ENCODE results near the gene PSMD2. TPM values are rescaled to one million over a fixed set of nuclear protein-coding genes. Genes with fewer than 3 reads are reported as not detected.

Gene PSMD2
- polyA plus RNA-seq, 4 donors: 104 to 149 (median 122) TPM

DNA sequence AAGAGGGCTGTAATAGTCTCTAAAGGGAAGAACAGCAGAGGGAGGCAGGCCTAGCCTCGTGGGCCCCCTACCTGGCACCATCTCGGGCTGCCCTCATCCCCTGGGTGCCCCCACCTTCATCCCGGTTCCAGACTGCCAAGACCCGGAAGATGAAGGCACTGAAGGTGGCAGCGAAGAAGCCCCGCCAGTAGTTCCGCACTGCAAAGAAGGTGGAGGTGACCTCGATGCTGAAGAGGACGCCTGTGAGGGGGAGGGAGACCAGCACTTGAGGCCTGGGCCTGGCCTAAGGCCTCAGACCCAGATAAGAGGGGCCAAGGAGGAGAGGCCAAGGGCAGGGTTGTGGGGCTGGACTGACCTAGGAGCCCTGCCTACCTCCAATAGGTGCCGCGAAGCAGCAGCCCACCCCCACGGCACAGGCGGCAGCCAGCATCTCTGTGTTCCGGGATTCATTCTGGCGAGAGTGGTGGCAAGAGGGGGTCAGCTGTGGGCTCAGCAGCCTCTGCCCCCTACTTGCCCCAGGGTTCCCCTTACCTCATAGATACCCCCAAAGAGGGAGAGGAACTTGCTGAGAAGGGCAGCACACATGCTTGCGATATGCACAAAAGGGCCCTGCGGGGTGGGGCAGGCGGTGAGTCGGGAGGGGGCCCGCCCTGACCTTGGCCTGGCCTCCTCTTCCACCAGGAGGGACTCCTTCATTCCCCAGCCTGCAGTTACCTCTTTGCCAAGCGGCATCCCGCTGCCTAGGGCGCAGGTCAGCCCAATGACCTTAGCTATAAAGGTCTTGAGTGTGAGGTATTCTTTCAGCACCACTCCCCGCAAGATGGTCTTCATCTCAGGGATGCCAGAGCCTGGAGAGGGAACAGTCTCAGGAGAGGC, 58.4 kb downstream of the PSMD2 start:
- FAIRE-seq: no peak
- WGBS, 3 donors: 93 to 94% (median 93%) methylated on average over 24 of the region's 24 CpGs
- DNase-seq: no peak
- Histone ChIP-seq H3K27ac (ENCODE audit: low read depth in 1 of 3, low read length in 2 of 3) (no peak overlapping the region), H3K4me3 (ENCODE audit: low read depth in 1 of 3, low read length in 3 of 3) (no peak overlapping the region), H3K9me3 (ENCODE audit: control insufficient read depth in 2 of 2, insufficient read depth in 1 of 2, low read depth in 1 of 2, low read length in 1 of 2) (no peaks in the 10 kb centered on the region), H3K4me1 (ENCODE audit: control insufficient read depth in 3 of 3, insufficient read depth in 2 of 3, low read depth in 1 of 3, low read length in 2 of 3) (peaks cover 0 to 21% (median 2%) of the 10 kb centered on the region in 3 donors), H3K36me3 (ENCODE audit: control insufficient read depth in 3 of 3, insufficient read depth in 2 of 3, low read depth in 1 of 3, low read length in 3 of 3) (peaks cover 0 to 70% (median 2%) of the 10 kb centered on the region in 3 donors), H3K27me3 (ENCODE audit: control insufficient read depth in 3 of 3, insufficient read depth in 3 of 3, low read length in 3 of 3) (no peaks in the 10 kb centered on the region)

DNA sequence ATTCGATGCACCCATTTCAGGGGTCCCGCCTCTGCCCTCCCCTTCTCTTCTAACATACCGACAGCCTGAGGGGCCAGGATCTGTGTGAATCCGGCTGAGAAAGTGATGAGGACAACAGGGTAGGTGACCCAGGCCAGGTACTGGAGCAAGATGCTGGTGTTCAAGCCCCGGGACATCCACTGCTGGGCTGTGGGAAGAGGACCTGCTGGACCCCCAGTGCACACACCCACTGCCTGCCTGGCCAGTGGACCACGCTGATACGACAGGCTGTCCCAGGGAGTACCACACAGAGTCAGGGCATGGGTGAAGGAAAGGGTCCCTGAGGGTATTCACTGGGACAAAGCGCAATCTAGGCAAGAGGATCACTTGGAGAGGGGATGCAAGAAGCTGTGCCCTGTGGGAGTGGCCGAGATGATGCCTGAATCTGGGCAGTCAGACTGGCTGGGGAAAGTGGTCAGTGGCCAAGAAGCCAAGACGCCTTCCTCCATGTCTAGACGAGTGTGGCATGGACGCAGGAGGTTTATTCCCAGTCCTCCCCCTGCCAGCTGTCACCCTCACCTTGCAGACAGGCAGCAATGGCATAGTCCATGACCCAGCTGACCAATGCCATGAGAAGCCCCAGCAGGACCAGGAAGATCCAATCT, 59.2 kb downstream of the PSMD2 start:
- Histone ChIP-seq H3K27me3 (ENCODE audit: control insufficient read depth in 3 of 3, insufficient read depth in 3 of 3, low read length in 3 of 3) (no peaks in the 10 kb centered on the region), H3K27ac (ENCODE audit: low read depth in 1 of 3, low read length in 2 of 3) (no peak overlapping the region), H3K9me3 (ENCODE audit: control insufficient read depth in 2 of 2, insufficient read depth in 1 of 2, low read depth in 1 of 2, low read length in 1 of 2) (no peaks in the 10 kb centered on the region), H3K4me1 (ENCODE audit: control insufficient read depth in 3 of 3, insufficient read depth in 2 of 3, low read depth in 1 of 3, low read length in 2 of 3) (peaks cover 0 to 14% (median 0%) of the 10 kb centered on the region in 3 donors), H3K4me3 (ENCODE audit: low read depth in 1 of 3, low read length in 3 of 3) (no peak overlapping the region), H3K36me3 (ENCODE audit: control insufficient read depth in 3 of 3, insufficient read depth in 2 of 3, low read depth in 1 of 3, low read length in 3 of 3) (peaks cover 0 to 62% (median 2%) of the 10 kb centered on the region in 3 donors)
- 92 to 94% (median 93%) methylated on average over 12 of the region's 12 CpGs for WGBS, 3 donors
- DNase-seq (no peak), FAIRE-seq (no peak)

Other genes starting within 250 kb of the PSMD2 start
- gene HTR3C, start 246.2 kb upstream of the PSMD2 start, polyA plus RNA-seq: under 1 TPM in 2 of 4 donors, not detected in 2; 0.10 to 0.81 TPM
- 1 to 10 TPM in 2 of 4 donors, under 1 TPM in 2; 0.06 to 2.7 (median 1.2) TPM for gene HTR3E, start 202.2 kb upstream of the PSMD2 start, polyA plus RNA-seq
- gene EIF2B5, start 163.9 kb upstream of the PSMD2 start, polyA plus RNA-seq: 10 to 100 TPM; 33.8 to 45.9 (median 38.8) TPM
- gene DVL3, start 143.9 kb upstream of the PSMD2 start, polyA plus RNA-seq: 10 to 100 TPM; 33.5 to 69.6 (median 35.3) TPM
- gene AP2M1, start 124.4 kb upstream of the PSMD2 start, polyA plus RNA-seq: 100 to 1,000 TPM; 240 to 283 (median 270) TPM
- gene ABCF3, start 113.0 kb upstream of the PSMD2 start, polyA plus RNA-seq: 10 to 100 TPM; 43.7 to 93.5 (median 65.4) TPM
- gene VWA5B2, start 69.7 kb upstream of the PSMD2 start, polyA plus RNA-seq: 10 to 100 TPM in 1 of 4 donors, 1 to 10 TPM in 3; 1.4 to 15.3 (median 2.5) TPM
- 10 to 100 TPM; 13.0 to 87.4 (median 32.3) TPM for gene ALG3, start 50.3 kb upstream of the PSMD2 start, polyA plus RNA-seq
- 1 to 10 TPM; 4.9 to 9.7 (median 8.1) TPM for gene EEF1AKMT4, start 49.6 kb upstream of the PSMD2 start, polyA plus RNA-seq
- gene CAMK2N2, start 37.7 kb upstream of the PSMD2 start, polyA plus RNA-seq: under 1 TPM in 2 of 4 donors, not detected in 2; 0.12 to 0.72 TPM
- 1 to 10 TPM in 1 of 4 donors, under 1 TPM in 1, not detected in 2; 0.04 to 2.1 TPM for gene ECE2, start 23.2 kb upstream of the PSMD2 start, polyA plus RNA-seq
- 100 to 1,000 TPM; 115 to 220 (median 155) TPM for gene EIF4G1, start 15.4 kb downstream of the PSMD2 start, polyA plus RNA-seq
- gene FAM131A, start 38.4 kb downstream of the PSMD2 start, polyA plus RNA-seq: 10 to 100 TPM in 3 of 4 donors, 1 to 10 TPM in 1; 9.7 to 13.1 (median 10.8) TPM
- 10 to 100 TPM; 10.0 to 30.9 (median 15.3) TPM for gene CLCN2, start 62.4 kb downstream of the PSMD2 start, polyA plus RNA-seq
- gene POLR2H, start 62.5 kb downstream of the PSMD2 start, polyA plus RNA-seq: 100 to 1,000 TPM; 124 to 346 (median 204) TPM
- gene THPO, start 79.0 kb downstream of the PSMD2 start, polyA plus RNA-seq: 1 to 10 TPM in 1 of 4 donors, under 1 TPM in 1, not detected in 2; 0.19 to 2.5 TPM
- gene CHRD, start 80.8 kb downstream of the PSMD2 start, polyA plus RNA-seq: 1 to 10 TPM in 2 of 4 donors, under 1 TPM in 1, not detected in 1; 0.27 to 3.8 (median 3.4) TPM

All from small intestine (tissue), 7 donors.